Adrenal gland (tissue), 12 donors: ENCODE results near the gene ZNF620. TPM values are rescaled to one million over a fixed set of nuclear protein-coding genes. Genes with fewer than 3 reads are reported as not detected.
"Not testable (repeated sequence)": the region's sequence is repeated elsewhere in the genome, so short reads cannot be mapped to it uniquely, and the experiment has no call there.

Source experiments
- DNase-seq, 7 donors: peaks; one replicate each; pipeline ENCODE4 v3.0.0-alpha.2; 2019 to 2020
- H3K27ac ChIP-seq, 5 donors: fragments of 200-600 bp; sonication (generic) in 4 of 5; 1 replicate in 3 of 5; 2 replicates in 2 of 5; pipeline versions ENCODE4 v1.5.1 to v1.8.0; 2016 to 2020; ENCODE audit warnings: mild to moderate bottlenecking in 1 of 5
- H3K27me3 ChIP-seq: fragments of 200-600 bp; 2 replicates; pipeline ENCODE4 v1.8.0; 2021
- H3K36me3 ChIP-seq, 2 donors: fragments of 200-600 bp; replicated peaks in 1 of 2; 1 replicate in 1 of 2; 2 replicates in 1 of 2; pipeline versions ENCODE4 v1.5.1 to v1.8.0; 2018 to 2022
- H3K4me1 ChIP-seq, 2 donors: fragments of 200-600 bp; replicated peaks in 1 of 2; 1 replicate in 1 of 2; 2 replicates in 1 of 2; pipeline versions ENCODE4 v1.5.1 to v1.8.0; 2018 to 2021
- H3K4me3 ChIP-seq, 4 donors: fragments of 200-600 bp; sonication (generic) in 3 of 4; one replicate each; pipeline ENCODE4 v1.5.1; 2016 to 2018
- H3K9me3 ChIP-seq, 3 donors: fragments of 200-600 bp; sonication (generic) in 1 of 3; replicated peaks in 1 of 3; 1 replicate in 2 of 3; 2 replicates in 1 of 3; pipeline versions ENCODE4 v1.5.1 to v1.8.0; 2016 to 2021
- POLR2A ChIP-seq, 2 donors: fragments of 450-650 bp; IDR thresholded peaks; one replicate each; pipeline ENCODE4 v1.6.1; 2017; ENCODE audit warnings: antibody characterized with exemption in 2 of 2, mild to moderate bottlenecking in 2 of 2, moderate library complexity in 1 of 2
- WGBS, 4 donors: extraction: QIAGEN DNeasy Blood & Tissue Kit in 2 of 4; methylation state at CpG; one replicate each; pipeline versions ENCODE4 v1.1.5 to v1.1.7; 2013 to 2017; 5-methylcytosine and 5-hydroxymethylcytosine counted together
- intact Hi-C, 2 donors: fragments of 100-400 bp; cut with DNase I; formaldehyde crosslinking; loops; one replicate each; pipeline versions ENCODE4 v1.14.1 to v1.15.0; 2022 to 2023
- polyA plus RNA-seq, 3 donors: library from polyadenylated mRNA; stranded (reverse); fragments of 200-250 nt in 2 of 3; fragments of 350-450 nt in 1 of 3; fragmentation: Illumina TruSeq in 1 of 3; extraction: RNeasy Lipid Tissue Mini Kit (QIAGEN cat#74804) in 1 of 3; gene quantifications; one replicate each; pipeline ENCODE4 v1.2.3, GENCODE V29; 2013 to 2014
- total RNA-seq, 9 donors: library from RNA; depleted of rRNA in 4 of 9; stranded (reverse); fragments of >200 nt in 4 of 9; fragments of 120-200 nt in 1 of 9; fragmentation: NEBNext Ultra II Directional in 1 of 9; extraction: Animal tissue kit (Norgen Biotek cat#: 25700) in 1 of 9; gene quantifications; one replicate each; pipeline versions ENCODE4 v1.1.0 to v1.2.4, GENCODE V29; 2013 to 2023
- TF ChIP-seq, protein P1 (sequence below), 6 experiments: fragments of 450-650 bp in 4 of 6; fragments of 200-600 bp in 2 of 6; sonication (generic) in 1 of 6; IDR thresholded peaks; 1 replicate in 5 of 6; 2 replicates in 1 of 6; pipeline versions ENCODE4 v1.5.1 to v1.8.0; 2016 to 2021; ENCODE audit warnings: antibody characterized with exemption in 6 of 6, mild to moderate bottlenecking in 2 of 6, moderate library complexity in 1 of 6
- donor health status: healthy with polysubstance abuse.
- donor health status: Bipolar disorder and iron deficiency.
- donor health status: DM: yes; HTN: yes; CAD: no.
- donor health status: DM: no; HTN: no; CAD: no.
- donor health status: DM: no; HTN: no; CAD: no.
- donor health status: DM: yes; HTN: yes; CAD: no.

Gene ZNF620
- total and polyA plus RNA-seq, 12 donors: 0.97 to 10.1 (median 3.7) TPM

DNA sequence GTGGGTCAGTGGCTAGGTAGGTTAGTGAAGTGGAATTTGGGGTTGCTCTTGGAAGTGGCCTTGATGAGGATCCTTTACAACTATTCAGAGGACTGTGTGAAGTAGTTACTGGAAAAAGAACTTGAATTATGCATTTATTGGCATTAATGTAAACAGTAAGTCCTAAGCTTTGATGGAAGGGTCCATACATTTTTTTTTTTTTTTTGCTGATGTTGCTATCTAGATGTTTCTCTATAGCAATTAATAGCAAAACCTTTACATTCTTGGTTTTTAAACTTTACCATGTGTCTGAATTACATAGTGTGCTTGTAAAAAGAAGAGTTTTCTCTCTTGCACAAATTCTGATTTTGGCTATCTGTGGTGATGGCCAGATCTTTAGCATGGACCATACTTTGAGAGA, 28.4 kb downstream of the ZNF620 start:
- Histone ChIP-seq H3K4me3 (no peak overlapping the region), H3K4me1 (no peaks in the 10 kb centered on the region), H3K9me3 (peaks cover 0 to 5% (median 0%) of the 10 kb centered on the region in 3 donors), H3K36me3 (peaks cover 0 to 46% of the 10 kb centered on the region in 2 donors), H3K27me3 (no peaks in the 10 kb centered on the region), H3K27ac (no peak overlapping the region)
- DNase-seq: no peak
- TF ChIP-seq, protein P1, sequence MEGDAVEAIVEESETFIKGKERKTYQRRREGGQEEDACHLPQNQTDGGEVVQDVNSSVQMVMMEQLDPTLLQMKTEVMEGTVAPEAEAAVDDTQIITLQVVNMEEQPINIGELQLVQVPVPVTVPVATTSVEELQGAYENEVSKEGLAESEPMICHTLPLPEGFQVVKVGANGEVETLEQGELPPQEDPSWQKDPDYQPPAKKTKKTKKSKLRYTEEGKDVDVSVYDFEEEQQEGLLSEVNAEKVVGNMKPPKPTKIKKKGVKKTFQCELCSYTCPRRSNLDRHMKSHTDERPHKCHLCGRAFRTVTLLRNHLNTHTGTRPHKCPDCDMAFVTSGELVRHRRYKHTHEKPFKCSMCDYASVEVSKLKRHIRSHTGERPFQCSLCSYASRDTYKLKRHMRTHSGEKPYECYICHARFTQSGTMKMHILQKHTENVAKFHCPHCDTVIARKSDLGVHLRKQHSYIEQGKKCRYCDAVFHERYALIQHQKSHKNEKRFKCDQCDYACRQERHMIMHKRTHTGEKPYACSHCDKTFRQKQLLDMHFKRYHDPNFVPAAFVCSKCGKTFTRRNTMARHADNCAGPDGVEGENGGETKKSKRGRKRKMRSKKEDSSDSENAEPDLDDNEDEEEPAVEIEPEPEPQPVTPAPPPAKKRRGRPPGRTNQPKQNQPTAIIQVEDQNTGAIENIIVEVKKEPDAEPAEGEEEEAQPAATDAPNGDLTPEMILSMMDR (IDR thresholded peaks at IDR 0.05): no peak
- TF ChIP-seq POLR2A (IDR thresholded peaks at IDR 0.05): no peak
- intact Hi-C loops: no loop called here

DNA sequence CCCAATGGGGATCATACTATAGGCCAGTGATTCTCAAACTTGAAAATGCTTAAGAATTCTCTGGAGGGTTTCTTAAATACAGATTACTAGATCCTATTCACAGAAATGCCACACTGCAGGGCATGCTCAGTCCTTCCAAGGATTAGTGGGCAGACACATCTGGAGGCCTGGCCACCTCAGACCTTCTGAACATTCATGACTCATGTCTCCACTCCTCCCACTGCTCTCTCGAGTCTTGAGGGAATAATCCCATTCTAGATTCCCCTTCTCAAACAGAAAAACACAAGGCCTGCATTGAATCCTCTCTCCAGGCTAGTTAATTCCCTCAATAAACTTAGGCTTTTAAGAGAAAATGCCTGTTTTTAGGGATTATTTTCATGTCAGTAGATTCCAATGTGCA, 41.0 kb downstream of the ZNF620 start:
- no peak overlapping the region for H3K27ac ChIP-seq
- DNase-seq: peak in 1 of 7 donors; percentile 3
- no peaks in the 10 kb centered on the region for H3K9me3 ChIP-seq
- no peak for TF ChIP-seq POLR2A (IDR thresholded peaks at IDR 0.05)
- no peaks in the 10 kb centered on the region for H3K4me1 ChIP-seq
- 14 to 44% (median 38%) methylated on average over 1 of the region's 1 CpG for WGBS, 4 donors
- H3K27me3 ChIP-seq: no peaks in the 10 kb centered on the region
- no peak overlapping the region for H3K4me3 ChIP-seq
- intact Hi-C loops: no loop called here
- H3K36me3 ChIP-seq: no peaks in the 10 kb centered on the region

DNA sequence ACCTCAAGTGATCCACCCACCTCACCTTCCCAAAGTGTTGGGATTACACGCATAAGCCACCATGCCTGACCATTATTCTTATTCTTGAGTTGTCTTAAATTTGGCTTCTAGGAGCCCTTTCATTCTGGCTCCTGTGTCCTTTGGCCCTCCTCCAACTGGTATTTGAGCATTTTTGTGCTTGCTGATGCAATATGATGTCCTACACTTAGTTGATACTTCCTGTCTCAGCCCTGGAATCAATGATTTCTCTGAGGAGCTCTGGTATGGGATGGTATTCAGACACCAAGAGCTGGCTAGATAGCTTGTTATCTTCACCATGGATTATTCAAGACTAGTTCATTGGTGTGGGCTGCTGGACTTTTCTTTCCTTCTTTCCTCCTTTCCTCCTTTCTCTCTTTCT, 44.3 kb downstream of the ZNF620 start:
- no peaks in the 10 kb centered on the region for H3K4me1 ChIP-seq
- 87 to 100% (median 95%) methylated on average over 1 of the region's 1 CpG for WGBS, 4 donors
- H3K27me3 ChIP-seq: no peaks in the 10 kb centered on the region
- no peaks in the 10 kb centered on the region for H3K36me3 ChIP-seq
- H3K4me3 ChIP-seq: no peak overlapping the region
- H3K27ac ChIP-seq: no peak overlapping the region
- TF ChIP-seq POLR2A (IDR thresholded peaks at IDR 0.05): no peak
- TF ChIP-seq, protein P1 (IDR thresholded peaks at IDR 0.05): no peak
- no peaks in the 10 kb centered on the region for H3K9me3 ChIP-seq
- no peak for DNase-seq
- intact Hi-C loops: no loop called here

DNA sequence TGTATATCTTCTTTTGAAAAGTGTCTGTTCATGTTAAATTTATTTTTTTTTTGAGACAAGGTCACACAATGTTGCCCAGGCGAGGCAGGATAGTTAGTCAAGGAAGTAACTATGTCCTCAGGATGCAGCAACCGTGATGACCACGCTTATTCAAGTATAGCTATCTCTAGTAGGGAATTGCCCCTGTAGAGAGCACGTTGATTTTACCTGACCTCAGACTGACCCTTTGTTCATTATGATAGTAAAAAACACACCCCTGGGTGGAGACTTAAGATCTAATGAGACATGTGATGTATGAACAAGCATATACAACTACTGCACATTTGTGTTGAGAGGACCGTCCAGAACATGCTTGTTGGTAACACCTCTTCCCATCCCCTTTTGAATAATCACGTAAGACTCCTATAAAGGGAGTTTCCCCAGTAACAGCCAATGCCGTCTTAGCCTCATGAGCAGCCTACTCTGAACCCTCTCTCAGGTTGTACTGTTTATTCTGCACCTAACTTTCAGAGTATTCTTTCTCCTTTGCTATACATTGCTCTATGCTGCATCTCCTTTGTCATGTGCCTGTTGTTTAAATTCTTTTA, 51.8 kb downstream of the ZNF620 start:
- no peak for TF ChIP-seq POLR2A (IDR thresholded peaks at IDR 0.05)
- TF ChIP-seq, protein P1 (IDR thresholded peaks at IDR 0.05): no peak
- 73 to 83% (median 77%) methylated on average over 7 of the region's 7 CpGs for WGBS, 4 donors

DNA sequence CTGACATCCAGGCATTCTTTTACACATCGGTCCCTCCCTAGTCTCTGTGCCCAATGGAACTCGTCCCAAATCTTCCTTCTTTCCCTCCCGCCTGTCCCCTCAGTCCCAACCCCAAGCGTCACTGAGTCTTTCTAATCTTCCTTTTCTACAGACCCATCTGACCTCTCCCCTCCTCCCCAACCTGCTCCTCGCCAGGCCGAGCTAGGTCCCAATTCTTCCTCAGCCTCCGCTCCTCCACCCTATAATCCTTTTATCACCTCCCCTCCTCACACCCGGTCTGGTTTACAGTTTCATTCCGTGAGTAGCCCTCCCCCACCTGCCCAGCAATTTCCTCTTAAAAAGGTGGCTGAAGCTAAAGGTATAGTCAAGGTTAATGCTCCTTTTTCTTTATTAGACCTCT, 56.6 kb downstream of the ZNF620 start:
- H3K27me3 ChIP-seq, H3K27ac ChIP-seq, intact Hi-C loops, H3K4me3 ChIP-seq, H3K9me3 ChIP-seq, H3K4me1 ChIP-seq, DNase-seq, H3K36me3 ChIP-seq: not testable (repeated sequence)
- WGBS, 4 donors: 82 to 89% (median 86%) methylated on average over 9 of the region's 9 CpGs

More for the DNA sequence above, 51.8 kb downstream of the ZNF620 start:
- DNase-seq: no peak
- no peaks in the 10 kb centered on the region for H3K36me3 ChIP-seq
- H3K27me3 ChIP-seq: no peaks in the 10 kb centered on the region
- no peak overlapping the region for H3K4me3 ChIP-seq
- H3K9me3 ChIP-seq: no peaks in the 10 kb centered on the region
- H3K4me1 ChIP-seq: no peaks in the 10 kb centered on the region
- no peak overlapping the region for H3K27ac ChIP-seq
- intact Hi-C loops: no loop called here

DNA sequence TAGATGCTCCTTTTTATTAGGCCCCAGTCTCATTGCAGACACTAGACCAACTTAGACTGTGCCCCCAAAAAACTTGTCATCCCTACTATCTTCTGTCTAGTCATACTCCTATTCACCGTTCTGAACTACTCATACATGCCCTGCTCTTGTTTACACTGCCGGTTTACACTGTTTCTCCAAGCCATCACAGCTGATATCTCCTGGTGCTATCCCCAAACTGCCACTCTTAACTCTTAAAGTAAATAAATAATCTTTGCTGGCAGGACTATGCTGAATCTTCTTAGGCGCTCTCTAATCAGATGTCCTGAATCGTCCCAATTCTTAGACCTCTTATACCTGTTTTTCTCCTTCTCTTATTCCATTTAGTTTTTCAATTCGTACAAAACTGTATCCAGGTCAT, 59.8 kb downstream of the ZNF620 start:
- H3K27ac ChIP-seq, H3K27me3 ChIP-seq, intact Hi-C loops, H3K4me1 ChIP-seq, H3K9me3 ChIP-seq, DNase-seq, H3K4me3 ChIP-seq, H3K36me3 ChIP-seq: not testable (repeated sequence)
- WGBS, 4 donors: 83 to 91% (median 87%) methylated on average over 5 of the region's 5 CpGs
